ENCODE data around the gene DDI1. TPM values are rescaled to one million over a fixed set of nuclear protein-coding genes. Genes with fewer than 3 reads are reported as not detected.

DDI1 gene
- total RNA-seq: not detected

DNA sequence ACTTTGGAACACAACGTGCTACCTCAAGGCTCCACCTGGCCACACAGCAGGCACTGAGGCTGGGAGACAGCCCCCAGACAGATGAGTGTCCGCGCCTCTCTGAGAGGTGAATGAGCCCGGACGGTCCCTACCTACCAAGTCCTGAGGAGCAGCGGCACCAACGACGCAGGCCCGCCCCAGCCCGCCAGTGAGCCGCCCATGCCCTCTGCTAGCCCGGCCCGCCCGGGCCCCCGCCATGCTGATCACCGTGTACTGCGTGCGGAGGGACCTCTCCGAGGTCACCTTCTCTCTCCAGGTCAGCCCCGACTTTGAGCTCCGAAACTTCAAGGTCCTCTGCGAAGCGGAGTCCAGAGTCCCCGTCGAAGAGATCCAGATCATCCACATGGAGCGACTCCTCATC is at the start of gene DDI1:
TSS of gene DDI1 (plus strand) at position 53 of the 400 bp plus-strand sequence. CDS start at position 236, 183 bp downstream.
- no peaks in the 10 kb centered on the region for H3K9me3 Mint-ChIP-seq (ENCODE audit: low read depth)
- CTCF ChIA-PET: no interaction called here
- no peak within 1 kb of the TSS for H3K27ac Mint-ChIP-seq
- H3K4me3 Mint-ChIP-seq: no peak within 1 kb of the TSS
- no peaks in the 10 kb centered on the region for H3K27me3 Mint-ChIP-seq
- no peak for ATAC-seq
- no peaks in the 10 kb centered on the region for H3K4me1 Mint-ChIP-seq
- no peak for DNase-seq
- no peaks in the 10 kb centered on the region for H3K36me3 Mint-ChIP-seq

DNA sequence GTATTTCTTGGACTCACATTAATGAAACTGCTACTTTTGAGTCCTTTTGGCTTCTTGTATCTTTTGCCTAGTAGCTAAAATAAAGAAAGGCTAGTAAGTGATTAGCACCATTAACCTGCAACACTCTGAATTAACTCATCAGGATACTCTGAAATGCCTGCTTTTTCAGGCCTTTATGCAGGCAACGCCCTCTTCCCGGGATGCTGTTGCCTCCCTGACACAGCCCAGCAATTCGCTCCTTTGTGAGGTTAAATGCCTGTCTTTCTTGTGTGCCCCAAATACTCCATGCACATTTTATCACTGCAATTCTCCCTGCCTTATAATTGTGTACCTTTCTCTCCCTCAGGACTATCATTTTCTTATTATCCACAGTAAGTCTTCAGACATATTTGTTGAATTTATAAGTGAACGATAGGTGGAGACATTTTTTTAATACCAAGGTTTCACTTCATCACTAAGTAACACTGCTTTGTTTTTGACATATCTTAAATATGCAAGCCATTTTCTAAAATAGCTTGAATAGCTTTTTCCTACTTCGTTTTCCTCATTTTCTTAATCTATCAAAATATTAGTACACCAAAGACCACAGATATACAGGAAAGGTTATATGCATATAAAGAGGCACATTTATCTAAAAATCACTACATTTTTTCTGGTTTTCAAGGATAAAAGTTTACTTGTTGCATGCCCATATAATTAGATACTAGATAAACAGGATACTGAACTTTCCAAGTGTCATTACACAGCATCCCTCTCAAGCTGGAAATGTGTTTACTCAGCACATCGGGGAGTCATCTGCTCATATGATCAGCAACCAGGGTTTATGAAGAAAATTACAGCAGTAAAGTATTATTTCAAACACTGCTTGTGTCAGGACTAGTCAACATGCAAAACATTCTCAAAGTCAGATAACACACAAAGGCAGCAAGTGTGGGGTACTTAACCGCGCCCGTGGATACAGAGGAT is 48.5 kb upstream of the DDI1 start:
- CTCF ChIA-PET: no interaction called here
- Mint-ChIP-seq H3K4me1 (no peaks in the 10 kb centered on the region), H3K27me3 (no peaks in the 10 kb centered on the region)

GRCh38 chr11:103988595-103988969 is 47.9 kb upstream of the DDI1 start:
- Mint-ChIP-seq H3K4me1 (no peaks in the 10 kb centered on the region), H3K27ac (no peak overlapping the region)
- CTCF ChIA-PET: no interaction called here

More for the DNA sequence above, 48.5 kb upstream of the DDI1 start:
- DNase-seq: no peak
- Mint-ChIP-seq H3K4me3 (no peak overlapping the region), H3K36me3 (no peaks in the 10 kb centered on the region), H3K9me3 (ENCODE audit: low read depth) (no peaks in the 10 kb centered on the region), H3K27ac (no peak overlapping the region)
- no peak for ATAC-seq

GRCh38 chr11:103993507-103993906 is 42.9 kb upstream of the DDI1 start:
- Mint-ChIP-seq H3K27ac (no peak overlapping the region), H3K4me1 (no peaks in the 10 kb centered on the region), H3K9me3 (ENCODE audit: low read depth) (no peaks in the 10 kb centered on the region), H3K4me3 (no peak overlapping the region), H3K36me3 (no peaks in the 10 kb centered on the region), H3K27me3 (no peaks in the 10 kb centered on the region)
- DNase-seq (no peak), ATAC-seq (no peak)
- CTCF ChIA-PET: no interaction called here

More at GRCh38 chr11:103988595-103988969, 47.9 kb upstream of the DDI1 start:
- H3K4me3 Mint-ChIP-seq: no peak overlapping the region
- no peaks in the 10 kb centered on the region for H3K27me3 Mint-ChIP-seq
- no peak for DNase-seq
- no peaks in the 10 kb centered on the region for H3K36me3 Mint-ChIP-seq
- ATAC-seq: no peak
- no peaks in the 10 kb centered on the region for H3K9me3 Mint-ChIP-seq (ENCODE audit: low read depth)

GRCh38 chr11:103994094-103994493 is 42.3 kb upstream of the DDI1 start:
- CTCF ChIA-PET: no interaction called here
- no peaks in the 10 kb centered on the region for H3K9me3 Mint-ChIP-seq (ENCODE audit: low read depth)
- DNase-seq (no peak), ATAC-seq (no peak)
- H3K4me3 Mint-ChIP-seq: no peak overlapping the region
- no peaks in the 10 kb centered on the region for H3K27me3 Mint-ChIP-seq
- no peaks in the 10 kb centered on the region for H3K36me3 Mint-ChIP-seq
- H3K4me1 Mint-ChIP-seq: no peaks in the 10 kb centered on the region
- no peak overlapping the region for H3K27ac Mint-ChIP-seq

- CTCF ChIA-PET: no interaction called here
- H3K36me3 Mint-ChIP-seq: no peaks in the 10 kb centered on the region
- ATAC-seq: no peak
- no peaks in the 10 kb centered on the region for H3K27me3 Mint-ChIP-seq
- no peak for DNase-seq
- H3K4me3 Mint-ChIP-seq: no peak overlapping the region
- no peaks in the 10 kb centered on the region for H3K9me3 Mint-ChIP-seq (ENCODE audit: low read depth)
- H3K27ac Mint-ChIP-seq: no peak overlapping the region
- no peaks in the 10 kb centered on the region for H3K4me1 Mint-ChIP-seq
Observed at GRCh38 chr11:103994518-103994917, 41.9 kb upstream of the DDI1 start.

- no peaks in the 10 kb centered on the region for H3K36me3 Mint-ChIP-seq
- H3K9me3 Mint-ChIP-seq (ENCODE audit: low read depth): no peaks in the 10 kb centered on the region
Observed at GRCh38 chr11:103995896-103996295, 40.5 kb upstream of the DDI1 start.

DNA sequence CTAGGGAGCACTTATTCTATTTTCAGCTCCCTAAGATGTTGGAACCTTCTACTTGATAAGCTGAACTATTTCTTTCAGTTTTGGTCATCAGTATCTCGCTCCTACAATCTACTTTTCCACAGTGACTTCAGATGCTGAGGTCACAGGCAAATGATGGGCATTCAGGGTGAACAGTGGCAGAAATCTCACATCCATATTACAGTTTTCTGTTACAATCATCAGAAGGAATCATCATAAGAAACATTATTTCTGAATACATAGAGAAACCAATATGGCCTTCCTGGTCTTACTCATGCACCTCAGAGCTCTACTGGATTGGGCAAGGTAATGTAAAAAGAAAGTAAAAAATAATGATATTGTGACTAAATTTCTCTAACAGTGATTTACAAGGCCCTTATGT is 39.4 kb upstream of the DDI1 start:
- CTCF ChIA-PET: interaction anchor here (0.9 kb wide), 1 partner anchor 97 kb away, joined by 3 read pairs; no protein-coding TSS in a partner anchor
- H3K4me3 Mint-ChIP-seq: no peak overlapping the region
- ATAC-seq (no peak), DNase-seq (no peak)
- no peaks in the 10 kb centered on the region for H3K4me1 Mint-ChIP-seq
- no peaks in the 10 kb centered on the region for H3K36me3 Mint-ChIP-seq
- H3K27ac Mint-ChIP-seq: no peak overlapping the region
- no peaks in the 10 kb centered on the region for H3K27me3 Mint-ChIP-seq
- no peaks in the 10 kb centered on the region for H3K9me3 Mint-ChIP-seq (ENCODE audit: low read depth)

More at GRCh38 chr11:103995896-103996295, 40.5 kb upstream of the DDI1 start:
- no peaks in the 10 kb centered on the region for H3K4me1 Mint-ChIP-seq
- ATAC-seq (no peak), DNase-seq (no peak)
- no peak overlapping the region for H3K4me3 Mint-ChIP-seq
- H3K27ac Mint-ChIP-seq: no peak overlapping the region
- no peaks in the 10 kb centered on the region for H3K27me3 Mint-ChIP-seq
- CTCF ChIA-PET: interaction anchor here (0.9 kb wide), 1 partner anchor 96 kb away, joined by 3 read pairs; no protein-coding TSS in a partner anchor

- H3K36me3 Mint-ChIP-seq: no peaks in the 10 kb centered on the region
- CTCF ChIA-PET: no interaction called here
- no peaks in the 10 kb centered on the region for H3K27me3 Mint-ChIP-seq
- no peak overlapping the region for H3K27ac Mint-ChIP-seq
- no peak overlapping the region for H3K4me3 Mint-ChIP-seq
- DNase-seq (no peak), ATAC-seq (no peak)
- H3K9me3 Mint-ChIP-seq (ENCODE audit: low read depth): no peaks in the 10 kb centered on the region
- no peaks in the 10 kb centered on the region for H3K4me1 Mint-ChIP-seq
Observed at GRCh38 chr11:103998826-103999508, 37.5 kb upstream of the DDI1 start.

GRCh38 chr11:104000798-104001197 is 35.6 kb upstream of the DDI1 start:
- H3K4me1 Mint-ChIP-seq: no peaks in the 10 kb centered on the region
- H3K36me3 Mint-ChIP-seq: no peaks in the 10 kb centered on the region
- ATAC-seq: no peak
- H3K9me3 Mint-ChIP-seq (ENCODE audit: low read depth): no peaks in the 10 kb centered on the region
- no peak overlapping the region for H3K4me3 Mint-ChIP-seq
- H3K27ac Mint-ChIP-seq: no peak overlapping the region
- H3K27me3 Mint-ChIP-seq: no peaks in the 10 kb centered on the region
- no peak for DNase-seq
- CTCF ChIA-PET: no interaction called here

DNA sequence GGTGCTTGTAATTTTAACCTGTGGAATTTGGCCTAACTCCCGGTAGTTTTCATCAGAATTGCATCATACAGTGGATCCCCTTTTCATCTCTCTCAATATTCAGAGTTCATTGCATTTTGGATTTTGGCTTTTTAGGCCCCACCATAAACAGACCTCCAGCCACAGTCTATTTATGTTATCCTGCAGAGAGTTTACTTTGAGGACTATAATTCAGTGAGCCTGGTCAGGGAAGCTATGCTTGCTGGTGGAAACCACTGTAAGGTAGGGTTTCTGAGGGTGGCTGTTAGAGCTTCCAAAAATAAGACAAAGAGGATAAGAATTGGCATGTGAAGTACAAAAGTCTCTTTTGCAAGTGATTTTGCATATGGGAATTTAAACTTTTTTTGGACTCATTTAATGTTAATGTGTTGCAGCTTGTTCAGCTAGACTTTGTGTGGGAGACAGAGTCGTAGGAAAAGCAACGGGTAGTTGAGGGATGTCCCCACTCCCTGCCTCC is 34.8 kb upstream of the DDI1 start:
- no peak overlapping the region for H3K27ac Mint-ChIP-seq
- ATAC-seq (no peak), DNase-seq (no peak)
- H3K36me3 Mint-ChIP-seq: no peaks in the 10 kb centered on the region
- H3K4me1 Mint-ChIP-seq: no peaks in the 10 kb centered on the region
- no peaks in the 10 kb centered on the region for H3K9me3 Mint-ChIP-seq (ENCODE audit: low read depth)
- H3K4me3 Mint-ChIP-seq: no peak overlapping the region
- CTCF ChIA-PET: no interaction called here
- no peaks in the 10 kb centered on the region for H3K27me3 Mint-ChIP-seq

GRCh38 chr11:104003491-104003890 is 32.9 kb upstream of the DDI1 start:
- CTCF ChIA-PET: no interaction called here
- Mint-ChIP-seq H3K27me3 (no peaks in the 10 kb centered on the region), H3K4me1 (no peaks in the 10 kb centered on the region), H3K27ac (no peak overlapping the region), H3K36me3 (no peaks in the 10 kb centered on the region), H3K4me3 (no peak overlapping the region), H3K9me3 (ENCODE audit: low read depth) (no peaks in the 10 kb centered on the region)
- DNase-seq (no peak), ATAC-seq (no peak)

- CTCF ChIA-PET: interaction anchor here (0.6 kb wide), 1 partner anchor 1930 kb away, joined by 3 read pairs; no protein-coding TSS in a partner anchor
- Mint-ChIP-seq H3K27ac (no peak overlapping the region), H3K4me1 (no peaks in the 10 kb centered on the region), H3K27me3 (no peaks in the 10 kb centered on the region), H3K4me3 (no peak overlapping the region), H3K9me3 (ENCODE audit: low read depth) (no peaks in the 10 kb centered on the region), H3K36me3 (no peaks in the 10 kb centered on the region)
- ATAC-seq (no peak), DNase-seq (no peak)
Observed at GRCh38 chr11:104005234-104005855, 31.1 kb upstream of the DDI1 start.

Measured in activated CD8-positive, alpha-beta memory T cell treated with anti-CD3 and anti-CD28 coated beads, Interleukin-2, amount 10 ng/mL, durations not matched to agents 7 days and 5 days (primary cell).